Measurements from ENCODE around the gene LBH.

LBH gene

GRCh38 chr2:30216157-30216556 lies 15.2 kb upstream of the LBH start:
- no peak for DNase-seq (ENCODE audit: low read depth, low spot score)

GRCh38 chr2:30217644-30218337 lies 13.5 kb upstream of the LBH start:
- DNase-seq (ENCODE audit: low read depth, low spot score), result no peak

- no peak for DNase-seq (ENCODE audit: low read depth, low spot score)
Observed at GRCh38 chr2:30218338-30218713, 13.0 kb upstream of the LBH start.

GRCh38 chr2:30218814-30219213 lies 12.5 kb upstream of the LBH start:
- DNase-seq (ENCODE audit: low read depth, low spot score), result no peak

- DNase-seq (ENCODE audit: low read depth, low spot score), result no peak
Observed at GRCh38 chr2:30219886-30220875, 11.2 kb upstream of the LBH start.

- DNase-seq (ENCODE audit: low read depth, low spot score), result no peak
Observed at GRCh38 chr2:30221531-30221930, 9.8 kb upstream of the LBH start.

- no peak for DNase-seq (ENCODE audit: low read depth, low spot score)
Observed at GRCh38 chr2:30222031-30222430, 9.3 kb upstream of the LBH start.

- DNase-seq (ENCODE audit: low read depth, low spot score), result no peak
Observed at GRCh38 chr2:30222636-30223360, 8.5 kb upstream of the LBH start.

GRCh38 chr2:30223413-30223874 lies 7.9 kb upstream of the LBH start:
- DNase-seq (ENCODE audit: low read depth, low spot score), result no peak

GRCh38 chr2:30224151-30224550 lies 7.2 kb upstream of the LBH start:
- DNase-seq (ENCODE audit: low read depth, low spot score), result no peak

GRCh38 chr2:30225131-30225762 lies 6.1 kb upstream of the LBH start:
- DNase-seq (ENCODE audit: low read depth, low spot score), result no peak

- DNase-seq (ENCODE audit: low read depth, low spot score), result no peak
Observed at GRCh38 chr2:30226144-30227032, 4.9 kb upstream of the LBH start.

- DNase-seq (ENCODE audit: low read depth, low spot score), result no peak
Observed at GRCh38 chr2:30229596-30229995, 1.7 kb upstream of the LBH start.

- DNase-seq (ENCODE audit: low read depth, low spot score), result no peak
Observed at GRCh38 chr2:30230497-30231211, 680 bp upstream of the LBH start.

GRCh38 chr2:30231996-30232800 lies 864 bp downstream of the LBH start:
- no peak for DNase-seq (ENCODE audit: low read depth, low spot score)

GRCh38 chr2:30232801-30233130 lies 1.4 kb downstream of the LBH start:
- DNase-seq (ENCODE audit: low read depth, low spot score), result no peak

- DNase-seq (ENCODE audit: low read depth, low spot score), result no peak
Observed at GRCh38 chr2:30233271-30234009, 2.1 kb downstream of the LBH start.

GRCh38 chr2:30234180-30234971 lies 3.0 kb downstream of the LBH start:
- DNase-seq (ENCODE audit: low read depth, low spot score), result peak; percentile 43

All from smooth muscle cell of the brain vasculature (primary cell).